Measurements from ENCODE around the gene NATD1.

NATD1 gene, protein sequence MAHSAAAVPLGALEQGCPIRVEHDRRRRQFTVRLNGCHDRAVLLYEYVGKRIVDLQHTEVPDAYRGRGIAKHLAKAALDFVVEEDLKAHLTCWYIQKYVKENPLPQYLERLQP

DNA sequence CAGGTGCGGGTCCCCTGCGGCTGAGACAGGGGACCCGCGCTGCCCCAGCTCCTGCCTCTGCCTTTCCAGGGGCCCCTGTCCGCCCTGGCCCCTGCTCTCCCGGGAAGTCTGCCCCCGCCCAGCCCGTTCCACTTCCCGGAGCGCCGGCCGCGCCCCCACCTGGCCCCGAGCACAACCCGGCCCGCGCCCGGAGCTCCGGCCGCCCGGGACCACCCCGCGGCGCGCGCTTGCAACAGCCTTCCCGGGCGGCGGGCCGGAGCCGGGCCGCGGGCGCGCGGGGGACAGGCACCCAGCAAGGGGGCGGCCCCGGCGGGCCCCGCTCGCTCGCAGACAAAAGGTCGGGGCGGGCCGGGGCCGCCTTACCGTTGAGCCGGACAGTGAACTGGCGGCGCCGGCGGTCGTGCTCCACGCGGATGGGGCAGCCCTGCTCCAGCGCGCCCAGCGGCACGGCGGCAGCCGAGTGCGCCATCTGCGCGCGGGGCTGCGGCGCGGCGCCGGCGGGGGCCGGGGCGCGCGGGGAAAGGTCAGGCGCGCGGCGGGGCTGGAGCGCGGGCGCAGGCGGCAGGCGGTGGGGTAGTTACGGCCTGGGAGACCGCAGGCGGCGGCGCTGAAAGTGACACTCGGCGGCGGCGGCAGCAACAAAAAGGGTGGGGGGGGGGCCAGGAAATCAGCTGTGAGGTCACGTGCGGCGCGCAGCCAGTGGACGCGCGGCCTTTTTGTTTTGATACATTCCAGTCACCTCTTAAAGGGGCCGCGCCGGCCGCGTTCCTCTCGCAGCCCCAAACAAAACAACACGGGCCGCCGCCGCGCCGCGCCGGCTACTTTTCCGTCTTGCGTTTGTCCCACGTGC is at the start of gene NATD1:
Gene NATD1, minus strand, starts transcription at position 615 of the 850 bp plus-strand sequence. Its CDS starts 146 bp downstream, at position 469.
- peak; percentile 83 for DNase-seq (ENCODE audit: low spot score)

DNA sequence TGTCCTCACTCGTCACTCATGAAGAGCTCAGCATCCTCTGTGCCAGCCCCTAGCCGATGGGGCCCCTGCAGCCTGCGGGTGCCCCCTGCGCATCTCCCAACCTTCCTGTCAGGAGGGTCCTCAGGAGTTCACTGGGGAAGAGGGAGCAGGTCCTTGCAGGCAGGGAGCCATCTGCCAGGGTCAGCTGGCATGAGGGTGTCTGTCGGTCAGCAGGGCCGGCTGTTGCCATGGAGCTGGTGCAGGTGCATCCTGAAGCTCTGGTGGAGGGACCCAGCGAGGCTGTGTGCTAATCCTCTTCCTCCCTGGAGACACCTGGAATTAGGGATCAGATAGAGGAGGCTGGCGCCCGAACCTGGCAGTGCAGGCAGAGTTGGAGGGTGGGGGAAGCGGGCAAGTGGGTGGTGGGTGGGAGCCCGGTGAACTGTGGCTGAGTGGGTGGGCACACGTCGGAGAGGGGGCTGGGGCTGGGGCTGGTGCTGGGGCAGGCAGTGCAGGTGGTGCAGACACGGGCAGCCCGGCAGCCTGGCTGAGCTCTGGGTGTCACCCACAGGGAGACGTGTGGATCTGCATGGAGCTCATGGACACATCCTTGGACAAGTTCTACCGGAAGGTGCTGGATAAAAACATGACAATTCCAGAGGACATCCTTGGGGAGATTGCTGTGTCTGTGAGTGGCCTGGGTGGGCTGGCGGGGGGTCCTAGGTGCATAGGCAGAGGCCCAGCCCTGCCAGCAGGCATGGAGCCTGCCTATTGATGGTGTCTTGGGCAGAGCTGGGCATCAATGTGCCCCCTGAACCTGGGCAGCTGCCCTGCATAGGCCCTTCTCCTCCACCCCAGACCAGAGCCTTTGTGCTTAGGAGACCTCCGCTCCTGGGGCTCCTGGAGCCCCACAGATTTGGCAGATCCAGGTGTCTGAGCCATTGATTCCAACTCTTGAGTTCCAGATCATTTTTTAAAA is 48.7 kb upstream of the NATD1 start:
- no peak for DNase-seq (ENCODE audit: low spot score)

DNA sequence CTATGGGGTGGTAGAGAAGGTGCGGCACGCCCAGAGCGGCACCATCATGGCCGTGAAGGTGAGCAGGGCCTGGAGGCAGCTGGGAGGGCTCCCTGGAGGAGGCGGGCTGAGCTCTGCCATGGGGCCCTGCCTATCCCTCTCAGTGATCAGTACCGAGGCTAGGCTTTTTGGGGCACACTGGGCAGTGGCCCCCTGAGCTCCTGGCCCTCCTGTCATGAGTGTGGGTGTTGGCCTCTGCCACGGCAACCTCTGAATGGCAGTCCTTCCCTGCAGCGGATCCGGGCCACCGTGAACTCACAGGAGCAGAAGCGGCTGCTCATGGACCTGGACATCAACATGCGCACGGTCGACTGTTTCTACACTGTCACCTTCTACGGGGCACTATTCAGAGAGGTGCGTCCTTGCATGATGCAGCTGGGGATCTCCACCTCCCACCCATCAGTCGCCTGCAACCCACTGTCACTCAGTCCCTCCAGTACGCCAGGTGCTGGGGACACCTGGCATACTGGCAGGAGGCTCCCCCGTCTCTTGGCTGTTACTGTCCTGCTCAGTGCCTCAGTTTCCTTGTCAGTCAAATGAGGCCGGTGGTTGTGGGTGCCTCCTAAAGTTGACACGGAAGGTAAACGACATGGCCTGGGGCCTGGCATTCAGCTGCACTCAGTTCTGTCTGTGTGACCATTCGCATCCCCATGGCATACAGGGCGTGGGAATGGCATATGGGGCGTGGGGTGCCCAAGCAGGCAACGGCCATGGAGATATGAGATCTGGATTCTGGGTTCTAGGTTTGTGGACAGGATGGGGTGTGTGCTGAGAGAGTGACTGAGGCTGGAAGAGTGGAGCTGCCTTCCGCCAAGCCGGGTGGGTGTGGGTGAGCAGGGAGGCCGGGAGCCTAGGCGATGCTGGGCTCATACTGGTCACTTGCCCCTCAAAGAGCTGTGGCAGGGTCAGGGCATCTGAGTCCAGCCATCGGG is 47.7 kb upstream of the NATD1 start:
- DNase-seq (ENCODE audit: low spot score): no peak

DNA sequence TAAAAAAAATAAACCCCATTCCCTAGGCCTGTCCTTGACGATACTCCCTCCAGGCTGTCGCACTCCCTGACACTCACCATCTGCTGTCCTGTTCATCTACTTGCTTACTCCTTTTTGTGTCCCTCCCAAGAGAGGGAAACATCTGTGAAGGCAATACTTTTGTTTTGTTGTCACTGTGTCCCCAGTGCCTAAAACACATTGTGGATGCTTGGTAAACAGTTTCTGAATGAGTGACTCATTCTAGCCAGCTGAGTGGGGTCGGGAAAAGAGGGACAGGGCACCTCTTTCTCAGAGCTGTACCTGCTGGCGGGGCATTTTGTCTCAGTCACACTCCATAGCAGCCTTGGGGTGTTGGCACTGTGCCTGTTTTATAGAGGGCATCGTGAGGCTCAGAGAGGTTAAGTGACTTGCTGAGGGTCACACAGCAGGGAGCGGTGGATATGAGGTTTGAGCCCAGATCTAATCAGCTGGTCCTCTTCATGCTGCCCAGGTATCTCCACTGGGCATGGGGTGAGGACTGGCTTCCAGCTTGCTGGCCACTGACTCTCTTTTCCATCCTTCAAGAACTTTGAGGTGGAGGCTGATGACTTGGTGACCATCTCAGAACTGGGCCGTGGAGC is 46.9 kb upstream of the NATD1 start:
- no peak for DNase-seq (ENCODE audit: low spot score)

DNA sequence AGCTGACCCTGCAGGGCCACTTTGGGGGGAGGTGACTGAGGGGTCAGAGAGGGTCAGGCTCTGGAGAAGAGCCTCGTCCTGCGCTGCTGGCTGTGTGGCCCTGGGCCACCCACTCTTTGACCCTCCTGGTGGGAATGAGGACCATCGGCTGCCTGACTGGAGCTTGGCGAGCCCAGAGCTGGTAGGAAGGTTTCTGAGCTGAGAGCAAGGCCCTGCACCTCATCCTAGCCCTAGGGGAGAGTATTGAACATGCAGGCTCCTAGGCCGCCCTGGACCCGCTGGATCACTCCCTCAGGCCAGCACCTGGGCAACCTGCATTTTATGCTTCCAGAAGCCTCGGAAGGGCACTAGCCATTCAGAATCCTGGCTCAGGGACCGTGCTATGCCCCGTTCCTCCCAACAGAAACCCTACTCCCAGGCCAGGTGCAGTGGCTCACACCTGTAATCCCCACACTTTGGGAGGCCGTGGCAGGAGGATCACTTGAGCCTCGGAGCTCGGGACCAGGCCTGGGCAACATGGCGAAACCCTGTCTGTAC is 45.8 kb upstream of the NATD1 start:
- DNase-seq (ENCODE audit: low spot score): no peak

DNA sequence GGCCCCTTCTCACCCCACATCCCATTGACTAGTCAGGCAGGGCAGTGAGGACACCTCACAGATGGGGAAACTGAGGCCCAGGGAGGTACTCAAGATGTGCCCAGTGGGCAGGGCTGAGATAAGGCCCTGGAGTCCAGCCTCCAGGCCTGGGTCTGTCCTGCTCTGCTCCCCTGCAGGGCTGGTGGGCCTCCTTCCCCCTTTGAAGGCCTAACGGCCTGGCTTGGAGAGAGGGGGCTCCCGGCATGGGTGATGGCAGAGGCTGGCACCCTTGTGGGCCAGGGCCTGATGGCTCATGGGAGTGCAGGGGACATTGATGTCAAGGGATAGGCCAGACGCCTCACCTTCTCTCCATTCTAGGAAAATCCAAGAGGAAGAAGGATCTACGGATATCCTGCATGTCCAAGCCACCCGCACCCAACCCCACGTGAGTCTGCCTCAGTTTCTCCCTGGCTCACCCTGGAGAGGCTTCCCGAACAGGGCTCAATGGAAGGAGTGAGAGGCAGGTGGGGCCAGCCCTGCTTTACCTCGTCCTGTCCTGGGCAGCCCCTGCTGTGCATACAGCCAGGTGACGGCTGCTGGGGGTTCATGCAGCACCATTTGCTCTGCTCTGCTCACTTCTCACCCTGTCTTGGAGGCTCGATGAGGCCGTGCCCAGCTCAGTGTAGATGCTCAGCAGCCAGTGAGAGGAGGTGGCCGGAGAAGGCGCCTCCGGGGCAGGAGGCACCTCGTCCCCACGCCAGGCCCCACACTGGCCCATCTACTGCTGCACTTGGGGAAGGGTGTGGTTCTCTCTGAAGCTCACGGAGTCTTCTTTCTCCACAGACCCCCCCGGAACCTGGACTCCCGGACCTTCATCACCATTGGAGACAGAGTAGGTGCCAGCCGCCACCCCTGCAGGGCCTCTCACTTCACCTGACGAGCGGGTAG is 45.1 kb upstream of the NATD1 start:
- DNase-seq (ENCODE audit: low spot score): no peak

DNA sequence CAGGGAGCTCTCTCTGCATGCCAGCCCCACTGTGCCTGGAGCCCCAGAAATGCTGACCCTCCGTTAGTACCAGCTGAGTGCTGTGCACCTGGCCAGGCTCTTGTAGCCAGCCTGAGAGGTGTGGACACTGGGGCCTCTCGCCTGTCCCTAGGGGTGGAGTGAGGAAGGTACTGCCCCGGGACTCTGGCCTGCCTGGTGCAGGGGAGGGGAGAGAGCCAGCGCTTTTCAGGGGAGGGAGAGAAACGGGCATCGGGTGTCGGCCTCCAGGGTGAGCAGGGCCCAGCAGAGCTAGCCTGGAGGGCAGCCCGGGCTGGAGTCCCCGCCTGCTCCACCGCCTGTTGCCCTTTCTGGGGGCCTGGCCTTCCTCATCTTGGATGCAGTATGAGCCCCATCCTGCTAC is 44.4 kb upstream of the NATD1 start:
- no peak for DNase-seq (ENCODE audit: low spot score)

DNA sequence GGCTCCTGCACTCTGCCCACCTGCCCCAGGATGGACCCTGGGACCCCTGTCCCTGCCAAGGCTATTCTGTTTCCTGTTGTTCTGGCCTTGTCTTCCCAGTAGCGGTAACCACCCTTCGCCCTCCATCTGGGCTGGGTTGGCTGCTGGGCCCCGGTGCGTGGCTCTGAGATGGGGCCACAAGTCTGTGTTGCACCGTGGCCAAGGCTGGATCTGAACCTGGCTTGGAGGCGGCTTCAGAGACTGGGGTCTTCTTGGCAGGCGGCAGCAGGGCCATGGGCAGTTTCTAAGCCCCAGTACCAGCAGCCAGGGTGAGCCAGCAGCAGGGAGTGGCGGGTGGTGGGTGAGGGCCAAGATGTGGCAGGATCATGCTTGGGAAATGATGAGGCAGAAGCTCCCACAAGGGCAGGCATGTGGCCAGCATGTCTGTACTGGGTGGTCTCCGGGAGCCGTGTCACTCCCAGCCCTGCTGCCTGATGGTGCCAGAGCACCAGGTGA is 43.9 kb upstream of the NATD1 start:
- no peak for DNase-seq (ENCODE audit: low spot score)

DNA sequence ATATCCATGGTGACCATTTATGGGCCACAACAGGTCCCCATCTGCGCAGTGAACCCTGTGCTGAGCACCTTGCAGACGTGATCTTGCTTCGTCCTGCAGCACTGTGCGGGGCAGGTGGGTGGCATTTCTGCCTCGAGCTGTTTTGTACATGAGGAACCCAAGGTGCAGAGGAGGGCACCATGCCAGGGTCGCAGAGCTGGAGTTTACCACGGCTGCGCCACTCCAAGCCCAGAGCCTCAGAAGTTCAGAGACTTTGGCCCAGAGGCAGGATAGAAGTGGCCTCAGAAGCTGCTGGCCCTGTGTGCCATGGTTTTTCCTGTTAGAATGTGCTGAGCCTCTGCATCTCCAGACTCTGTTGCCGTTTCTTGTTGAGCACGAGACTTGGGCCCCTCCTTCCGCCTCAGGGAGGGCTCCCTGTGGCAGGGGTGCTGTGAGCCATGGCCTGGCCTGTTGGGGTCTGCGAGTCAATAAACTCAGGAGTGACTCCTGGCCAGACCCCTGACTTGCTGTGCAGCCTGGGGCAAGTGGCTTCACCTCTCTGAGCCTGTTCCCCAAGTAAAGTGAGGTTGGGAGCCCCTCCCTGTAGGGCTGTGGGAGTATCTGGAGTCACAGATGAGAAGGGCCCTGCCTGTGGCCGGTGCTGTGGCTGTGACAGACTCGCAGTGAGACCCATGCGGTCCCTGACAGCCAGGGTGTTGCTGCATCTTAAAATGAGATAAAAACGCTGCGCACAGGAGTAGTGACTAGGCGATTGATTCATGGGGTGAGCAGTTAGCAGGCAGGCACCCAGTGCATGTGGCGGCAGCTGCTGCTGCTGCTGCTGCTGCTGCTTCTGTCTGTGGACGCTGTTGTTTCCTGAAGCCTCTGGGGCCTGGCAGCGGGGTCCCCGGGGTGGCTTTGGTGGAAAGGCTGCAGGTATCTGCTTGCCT is 43.2 kb upstream of the NATD1 start:
- no peak for DNase-seq (ENCODE audit: low spot score)

DNA sequence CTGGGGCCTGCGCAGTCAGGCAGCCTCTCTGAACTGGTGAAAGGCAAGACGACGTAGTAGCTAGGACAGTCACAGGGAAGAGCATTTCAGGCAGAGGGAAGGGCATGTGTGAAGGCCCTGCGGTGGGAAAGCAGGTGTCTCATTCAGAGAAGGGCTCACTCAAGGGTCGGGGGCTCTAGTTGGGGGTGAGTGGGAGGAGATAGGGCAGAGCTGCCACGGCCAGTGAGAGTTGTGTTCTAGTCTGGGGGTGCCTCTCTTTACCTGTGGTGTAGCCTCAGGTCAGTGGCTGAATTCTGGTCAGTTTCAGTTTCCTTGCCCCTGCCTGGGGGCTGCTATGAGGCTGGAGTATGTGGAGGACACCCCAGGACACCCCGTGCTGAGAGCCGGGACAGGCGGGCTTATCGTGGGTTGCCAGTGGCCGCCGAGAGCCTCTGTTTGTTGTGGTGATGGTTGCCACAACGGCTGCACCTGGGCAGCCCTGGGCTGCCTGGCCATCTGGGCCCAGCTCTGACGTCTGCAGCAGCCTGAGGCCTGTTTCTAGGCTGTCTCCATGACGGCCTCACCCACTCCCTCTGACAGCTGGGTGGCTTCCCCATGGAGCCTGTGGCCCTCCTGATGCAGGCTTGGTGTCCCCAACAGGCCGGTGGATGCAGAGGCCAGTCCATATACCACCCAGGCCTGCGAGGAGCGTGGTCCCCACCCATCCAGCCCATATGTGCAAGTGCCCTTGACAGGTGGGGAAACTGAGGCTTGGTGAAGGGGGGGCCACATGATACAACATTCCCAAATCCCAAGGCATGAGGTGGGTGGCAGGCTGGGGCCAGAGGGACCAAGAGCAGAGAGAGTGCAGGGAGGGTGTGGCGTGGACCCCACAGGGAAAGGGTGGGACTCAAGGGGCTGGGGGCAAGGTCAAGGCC is 42.1 kb upstream of the NATD1 start:
- DNase-seq (ENCODE audit: low spot score): no peak

DNA sequence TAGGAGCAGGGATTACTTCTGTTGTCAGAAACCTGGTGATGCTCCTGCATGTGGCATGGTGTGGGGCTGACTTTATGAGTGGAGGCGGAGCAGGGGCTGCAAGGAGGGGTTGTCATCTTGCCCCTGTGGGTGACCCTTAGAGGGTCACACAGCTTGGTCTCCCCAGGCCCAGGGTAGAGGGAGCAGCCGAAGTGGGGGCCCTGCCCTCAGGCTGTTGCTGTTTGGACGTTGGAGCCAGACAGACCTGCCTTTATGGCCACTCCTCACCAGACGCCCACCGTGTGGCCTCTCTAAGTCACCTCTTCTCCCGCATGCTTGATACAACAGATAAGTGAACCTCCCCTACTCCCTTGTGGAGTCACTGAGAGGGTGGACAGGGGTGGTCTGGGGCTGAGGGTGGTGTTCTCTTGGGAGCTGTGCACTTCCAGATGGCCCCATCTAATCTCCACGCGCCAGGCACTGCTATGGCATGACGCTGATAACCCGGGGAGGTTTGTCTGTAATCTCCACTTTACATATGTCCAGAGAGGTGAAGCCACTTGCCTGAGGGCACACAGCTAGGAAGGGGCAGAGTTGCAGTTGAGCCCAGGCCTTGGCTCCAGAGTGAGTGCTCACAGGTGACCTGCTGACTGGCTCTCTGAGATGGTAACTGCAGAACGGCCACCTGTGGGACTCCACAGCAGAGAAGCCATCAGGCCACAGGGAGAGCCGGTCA is 41.3 kb upstream of the NATD1 start:
- DNase-seq (ENCODE audit: low spot score): no peak

DNA sequence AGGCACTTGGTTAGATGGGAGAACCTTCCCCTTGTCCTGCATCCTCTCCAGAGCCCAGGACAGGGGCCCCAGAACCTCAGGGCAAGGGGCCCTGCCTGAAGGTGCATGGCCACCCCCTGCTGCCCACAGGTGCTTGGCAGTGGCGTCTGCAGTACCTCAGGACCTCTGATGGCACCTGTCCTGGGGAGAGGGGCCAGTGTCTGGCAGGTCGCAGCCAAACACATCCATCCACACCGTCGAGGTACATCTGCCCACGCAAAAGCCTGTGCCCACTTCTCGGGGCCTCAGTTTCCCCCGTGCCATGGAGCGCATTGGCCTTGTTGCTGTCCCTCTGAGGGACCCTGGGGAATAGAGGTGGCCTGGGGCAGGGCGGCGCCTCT is 40.6 kb upstream of the NATD1 start:
- no peak for DNase-seq (ENCODE audit: low spot score)

DNA sequence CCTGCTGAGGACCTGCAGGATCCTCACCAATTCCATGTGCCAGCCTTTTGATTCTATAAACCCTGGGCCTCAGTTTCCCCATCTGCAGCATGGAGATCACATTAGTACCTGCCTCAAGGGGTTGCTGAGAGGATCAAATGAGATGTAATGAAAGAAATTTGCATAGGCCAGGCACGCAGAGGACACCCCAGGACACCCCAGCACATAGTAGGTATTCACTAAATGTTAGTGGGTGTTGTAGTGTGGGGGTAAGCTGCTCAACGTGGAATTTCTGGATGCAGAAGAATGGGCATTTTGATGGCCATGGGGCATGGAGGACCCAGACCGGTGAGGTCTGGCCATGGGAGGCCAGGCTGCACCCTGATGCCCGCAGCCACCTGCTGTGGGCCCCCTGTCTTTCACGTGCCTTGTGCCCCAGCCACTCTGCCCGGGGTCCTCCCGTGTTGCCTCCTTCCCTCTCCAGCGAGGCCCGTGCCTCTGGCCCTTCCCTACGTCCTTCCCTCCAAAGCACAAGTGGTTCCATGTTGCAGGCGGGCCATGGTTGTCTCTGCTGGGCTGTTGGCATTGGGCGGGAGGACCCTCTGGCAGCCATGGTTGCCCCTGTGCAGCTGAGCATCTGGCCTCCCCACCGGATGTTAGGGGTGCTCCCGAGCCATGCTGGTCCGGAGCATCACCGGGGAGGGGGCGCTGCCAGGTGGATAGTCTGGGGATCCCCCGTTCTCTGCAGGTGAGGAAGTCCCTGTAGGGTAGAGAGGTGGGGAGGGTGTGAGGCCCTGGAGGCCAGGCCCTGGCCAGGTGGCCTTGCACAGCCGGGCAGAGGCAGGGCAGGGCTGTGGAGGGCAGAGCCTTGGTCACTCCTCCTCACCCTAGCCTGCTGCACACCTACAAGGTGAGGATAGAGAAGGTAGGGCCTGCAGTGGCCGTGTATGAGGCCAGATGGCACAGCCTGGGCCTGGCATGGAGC is 39.9 kb upstream of the NATD1 start:
- DNase-seq (ENCODE audit: low spot score): no peak

DNA sequence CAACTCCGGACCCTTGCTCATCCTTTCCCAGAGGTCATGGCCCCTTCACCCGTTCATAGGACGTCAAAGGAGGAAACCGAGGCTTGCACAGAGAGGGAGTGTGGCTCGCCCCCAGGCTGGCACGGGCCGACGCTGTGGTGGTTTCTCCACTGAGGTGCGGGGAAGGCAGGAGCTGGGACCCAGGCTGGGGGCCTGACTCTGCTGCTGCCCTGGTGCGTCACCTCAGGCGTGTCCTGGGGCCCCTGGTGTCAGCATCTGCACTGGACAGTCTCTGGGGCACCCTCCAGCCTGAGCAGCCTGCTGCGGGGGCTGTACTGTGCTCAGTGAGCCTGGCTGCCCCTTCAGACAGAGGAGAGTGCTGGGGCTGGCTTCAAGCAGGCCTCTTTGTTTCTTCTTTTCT is 38.7 kb upstream of the NATD1 start:
- no peak for DNase-seq (ENCODE audit: low spot score)

DNA sequence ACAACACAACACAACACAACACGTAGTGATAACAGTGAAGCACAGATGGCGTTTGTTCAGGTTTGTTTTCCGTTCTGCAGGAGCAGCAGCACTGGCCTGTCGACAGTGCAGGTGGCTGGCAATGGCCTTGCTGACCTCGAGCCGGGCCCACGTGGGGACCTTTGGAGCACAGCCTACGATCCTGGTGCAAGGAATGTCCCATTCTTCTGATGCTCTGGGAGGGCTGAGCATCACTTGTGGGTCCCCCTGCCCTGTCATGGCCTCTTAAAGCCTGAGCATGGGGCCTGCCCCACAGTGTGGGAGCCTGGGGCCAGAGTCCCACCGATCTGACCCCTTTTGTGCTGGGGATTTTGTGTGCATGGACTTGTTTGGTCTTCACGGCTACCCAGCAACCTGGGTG is 38.1 kb upstream of the NATD1 start:
- DNase-seq (ENCODE audit: low spot score): no peak
